Skin epidermis (tissue), 12 donors: ENCODE results near the gene PGC.

Source experiments
- H3K27ac ChIP-seq, 21 experiments: fragments of 200-600 bp; sonication (generic) in 11 of 21; one replicate each; pipeline ENCODE4 v1.5.0; 2020; ENCODE audit warnings: mild to moderate bottlenecking in 3 of 21, inconsistent platforms in 2 of 21, moderate library complexity in 2 of 21
- H3K4me3 ChIP-seq, 7 experiments: fragments of 200-600 bp; sonication (generic) in 2 of 7; one replicate each; pipeline ENCODE4 v1.5.0; 2020; ENCODE audit warnings: inconsistent platforms in 2 of 7, mild to moderate bottlenecking in 2 of 7, moderate library complexity in 1 of 7

PGC gene

DNA sequence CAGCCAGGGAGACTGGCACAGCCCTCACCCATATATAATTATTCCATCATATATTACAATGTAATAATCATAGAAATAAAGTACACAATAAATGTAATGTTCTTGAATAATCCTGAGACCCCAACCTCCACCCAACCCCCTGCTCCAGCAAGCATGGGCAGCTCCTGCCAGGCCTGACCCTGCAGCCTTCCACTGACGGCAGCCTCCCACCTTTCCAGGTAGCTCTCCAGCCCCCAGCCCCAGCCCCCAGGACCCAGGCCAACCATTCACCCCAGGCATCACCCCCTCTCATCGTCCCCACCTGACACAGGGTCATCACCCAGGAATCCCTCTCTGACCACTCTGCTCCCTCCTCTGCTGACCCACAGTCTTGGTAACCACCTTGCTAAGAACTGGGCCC is 26.4 kb downstream of the PGC start:
- Histone ChIP-seq H3K27ac (no peak overlapping the region), H3K4me3 (no peak overlapping the region)

DNA sequence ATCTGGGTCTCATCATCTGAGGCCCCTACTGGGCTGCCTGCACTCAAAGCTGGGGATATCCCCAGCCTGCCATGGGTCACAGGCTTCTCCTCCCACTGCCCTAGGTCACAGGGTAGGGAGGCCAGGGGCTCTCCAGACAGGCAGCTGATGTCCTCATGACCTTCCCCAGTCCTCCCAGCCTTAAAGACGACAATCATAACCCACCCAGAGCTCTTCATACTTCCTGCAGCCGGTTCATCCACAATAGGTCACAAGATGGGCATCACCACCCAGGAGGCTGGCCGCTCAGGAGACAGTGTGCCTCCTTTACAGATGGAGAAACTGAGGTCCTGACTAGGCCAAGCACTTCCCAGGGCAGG is 27.0 kb downstream of the PGC start:
- Histone ChIP-seq H3K27ac (peak overlapping the region in 2 of 21 experiments; percentile 34 to 41), H3K4me3 (no peak overlapping the region)

DNA sequence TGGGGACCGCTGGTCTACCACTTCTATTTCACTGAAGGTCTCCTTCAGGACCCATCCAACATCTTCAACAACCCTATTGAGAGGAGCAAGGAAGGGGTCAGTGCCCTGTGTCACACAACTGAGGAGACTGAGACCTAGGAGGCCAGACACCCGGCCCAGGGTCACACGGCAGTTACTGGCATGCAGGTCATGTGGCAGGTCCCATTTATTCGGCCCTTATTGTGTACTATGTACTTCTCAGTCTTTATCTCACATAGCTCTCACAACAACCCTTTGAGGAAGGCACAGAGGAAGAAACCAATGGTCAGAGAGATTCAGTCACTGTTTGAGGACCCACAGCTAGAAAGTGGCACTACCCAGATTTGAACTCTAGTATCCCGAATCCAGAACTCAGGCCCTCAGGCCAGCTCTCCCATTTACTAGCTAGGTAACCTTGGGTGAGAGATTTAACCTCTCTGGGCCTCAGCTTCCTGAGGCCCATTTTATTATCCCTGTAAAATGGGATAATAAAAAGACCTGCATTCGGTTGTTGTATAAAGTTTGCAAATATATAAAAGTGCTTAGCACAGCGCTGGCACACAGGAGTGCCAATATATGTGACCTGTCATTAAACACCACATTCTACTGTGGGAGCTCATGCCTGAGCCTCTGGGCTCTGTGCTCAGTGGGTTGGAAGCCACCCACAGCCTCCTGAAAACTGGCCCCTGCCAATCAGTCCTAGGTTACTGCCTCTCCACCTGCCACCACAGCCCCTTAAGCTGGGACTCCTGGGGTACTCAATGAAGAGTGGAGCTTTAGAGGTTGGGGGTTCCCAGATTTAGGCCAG is 27.5 kb downstream of the PGC start:
- Histone ChIP-seq H3K27ac (peak overlapping the region in 4 of 21 experiments; percentile 4 to 41 (median 20)), H3K4me3 (no peak overlapping the region)

DNA sequence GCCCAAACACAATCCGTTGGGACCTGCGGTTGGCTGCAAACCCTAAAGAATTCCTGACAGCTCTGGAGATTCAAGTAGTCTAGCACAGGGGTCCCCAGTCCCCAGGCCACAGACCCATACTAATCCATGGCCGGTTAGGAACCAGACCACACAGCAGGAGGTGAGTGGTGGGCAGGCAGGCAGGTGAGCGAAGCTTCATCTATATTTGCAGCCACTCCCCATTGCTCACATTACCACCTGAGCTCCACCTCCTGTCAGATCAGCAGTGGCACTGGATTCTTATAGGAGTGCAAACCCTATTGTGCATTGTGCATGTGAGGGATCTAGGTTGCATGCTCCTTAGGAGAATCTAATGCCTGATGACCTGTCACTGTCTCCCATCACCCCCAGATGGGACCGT is 28.4 kb downstream of the PGC start:
- peak overlapping the region in 4 of 21 experiments; percentile 9 to 27 (median 11) for H3K27ac ChIP-seq
- no peak overlapping the region for H3K4me3 ChIP-seq

DNA sequence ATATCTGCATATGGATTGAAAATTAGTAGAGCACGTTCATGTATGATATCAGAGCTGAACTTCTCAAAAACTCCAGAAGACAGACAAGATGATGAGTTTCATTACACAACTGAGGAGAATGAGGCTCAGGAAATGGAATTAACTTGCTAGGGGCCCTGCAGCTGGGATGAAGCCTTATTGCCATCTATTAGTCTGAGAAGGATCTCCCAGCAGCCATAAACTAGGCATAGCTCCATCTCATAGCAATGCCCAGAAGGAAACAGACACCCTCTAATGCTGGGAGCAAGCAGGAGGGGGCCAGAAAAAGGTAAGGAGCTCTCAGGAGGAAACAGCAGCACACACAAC is 29.8 kb downstream of the PGC start:
- Histone ChIP-seq H3K4me3 (no peak overlapping the region), H3K27ac (peak overlapping the region in 2 of 21 experiments; percentile 23 to 27)

DNA sequence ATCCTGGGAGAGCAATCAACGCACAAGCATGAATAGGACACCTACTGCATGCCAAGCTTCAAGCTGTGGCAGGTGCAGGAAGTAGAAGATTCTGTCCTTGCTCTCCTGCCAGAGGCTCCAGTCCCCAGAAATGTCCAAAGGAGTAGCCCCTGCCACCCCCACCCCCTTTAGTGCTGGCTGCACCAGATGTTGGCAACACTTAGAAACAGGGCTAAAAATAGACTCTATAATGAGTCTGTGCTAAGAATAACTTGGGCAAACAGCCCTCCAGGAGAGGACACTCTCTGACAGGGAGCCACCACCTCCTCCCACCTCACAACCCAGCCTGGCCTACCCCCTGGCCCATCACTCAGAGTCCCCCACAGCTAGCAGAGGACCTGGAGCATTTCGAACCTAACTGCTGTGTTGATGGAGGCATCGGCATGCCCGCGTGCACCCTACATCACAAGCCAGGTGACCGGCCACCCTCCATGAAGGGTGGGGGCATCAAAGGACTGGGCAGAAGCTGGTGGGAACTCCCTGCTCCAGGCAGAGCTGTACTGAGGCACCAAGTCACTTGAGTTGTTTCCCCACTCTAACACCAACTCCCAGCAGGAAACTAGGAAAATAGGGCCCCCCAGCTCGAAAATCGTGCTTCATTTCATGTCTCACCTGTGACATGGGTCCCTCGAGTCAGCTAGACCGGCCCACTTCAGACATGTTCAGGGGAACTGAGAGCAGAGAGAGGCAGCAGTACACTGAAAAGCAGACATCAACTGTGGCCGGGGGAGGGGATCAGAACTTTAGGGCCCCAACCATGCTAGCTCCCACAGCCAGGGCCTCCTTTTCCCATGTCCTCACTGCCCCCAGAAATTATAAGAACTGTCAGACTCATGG is 30.4 kb downstream of the PGC start:
- Histone ChIP-seq H3K4me3 (no peak overlapping the region), H3K27ac (peak overlapping the region in 3 of 21 experiments; percentile 12 to 23 (median 16))

GRCh38 chr6:41715795-41716515 is 31.2 kb downstream of the PGC start:
- Histone ChIP-seq H3K4me3 (no peak overlapping the region), H3K27ac (peak overlapping the region in 2 of 21 experiments; percentile 12 to 23)

DNA sequence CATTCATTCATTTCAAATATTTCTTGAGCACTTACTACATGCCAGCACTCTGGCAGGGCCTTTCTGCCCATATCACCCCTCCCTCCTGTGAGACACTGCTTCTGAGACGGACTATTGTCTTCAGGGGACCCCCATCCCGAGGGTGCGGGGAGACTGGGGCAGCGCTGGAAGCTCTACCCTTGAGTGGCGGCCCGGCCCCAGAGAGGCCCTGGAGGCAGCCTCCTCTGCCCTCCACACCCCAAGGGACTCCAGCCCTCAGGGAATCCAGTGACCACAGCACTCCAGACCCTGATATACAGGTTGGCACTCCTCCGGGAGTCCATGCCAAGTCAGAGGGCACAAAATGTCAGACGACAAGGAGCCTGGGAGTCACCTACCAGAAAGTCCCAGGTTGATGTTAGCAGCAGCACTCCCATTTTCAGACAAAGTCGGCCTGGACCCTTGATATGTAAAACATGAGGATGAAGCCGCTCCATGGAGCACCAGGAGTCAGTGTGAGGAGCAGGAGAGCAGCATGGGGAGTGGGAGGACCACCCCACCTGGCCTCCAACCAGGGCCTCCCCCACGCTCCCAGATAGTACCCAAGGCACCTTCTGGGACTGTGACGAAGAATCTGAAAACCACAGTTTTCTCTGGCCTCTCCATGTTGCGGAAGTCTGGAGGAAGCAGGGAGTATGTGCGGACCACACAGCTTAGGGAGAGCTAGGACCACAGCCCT is 32.5 kb downstream of the PGC start:
- H3K4me3 ChIP-seq, result no peak overlapping the region
- H3K27ac ChIP-seq, result peak overlapping the region in 6 of 21 experiments; percentile 8 to 76 (median 52)

DNA sequence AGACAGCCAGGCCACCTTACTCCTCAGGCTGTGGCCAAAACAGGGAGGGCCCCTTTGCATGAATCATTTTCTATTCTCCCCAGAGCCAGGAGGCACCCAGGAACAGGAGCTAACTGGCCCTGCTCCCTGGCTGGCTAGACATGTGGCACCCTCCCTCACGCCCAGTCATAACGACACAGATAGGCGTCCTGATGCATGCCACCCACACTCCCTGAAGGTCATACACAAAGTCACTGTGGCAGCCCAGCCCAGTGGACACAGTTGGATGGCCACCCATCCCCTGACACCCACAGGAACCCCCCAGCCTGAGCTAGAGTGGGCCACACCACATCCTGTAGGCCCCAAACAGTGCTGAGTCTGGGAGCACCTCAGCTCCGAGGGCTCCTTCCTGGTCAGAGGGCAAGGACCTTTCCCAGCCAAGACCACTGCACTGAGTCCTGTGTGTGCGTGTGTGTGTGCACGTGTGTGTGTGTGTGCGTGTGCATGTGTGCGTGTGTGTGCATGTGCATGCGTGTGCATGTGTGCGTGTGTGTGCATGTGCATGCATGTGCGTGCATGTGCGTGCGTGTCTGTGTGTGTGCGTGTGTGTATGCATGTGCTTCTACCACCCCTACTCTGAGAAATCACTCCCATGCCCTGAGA is 33.4 kb downstream of the PGC start:
- Histone ChIP-seq H3K4me3 (no peak overlapping the region), H3K27ac (peak overlapping the region in 11 of 21 experiments; percentile 16 to 87 (median 62))

DNA sequence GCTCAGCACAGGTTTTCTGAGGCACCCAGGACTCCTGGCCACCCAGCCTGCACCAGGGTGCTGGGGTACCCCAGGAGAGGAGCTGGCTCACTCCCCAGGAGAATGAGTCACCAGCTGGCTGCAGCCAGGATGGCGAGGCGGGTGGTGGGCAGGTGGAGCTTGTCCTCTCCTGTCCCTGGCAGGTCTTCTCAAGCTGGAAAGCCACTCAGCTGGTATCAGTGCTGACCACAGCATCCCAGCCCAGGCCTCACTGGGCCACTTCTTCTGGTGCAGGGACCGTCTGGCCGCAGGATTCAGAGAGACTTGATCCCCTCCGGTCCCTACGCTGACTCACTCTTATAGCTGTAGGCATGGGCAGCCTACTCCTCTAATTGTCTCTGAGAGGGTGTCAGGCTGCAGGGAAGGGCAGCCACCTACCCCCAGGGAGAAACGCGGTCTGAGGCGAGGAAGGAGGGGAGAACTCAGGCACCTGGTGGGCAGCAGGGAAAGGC is 34.0 kb downstream of the PGC start:
- no peak overlapping the region for H3K4me3 ChIP-seq
- peak overlapping the region in 13 of 21 experiments; percentile 14 to 87 (median 59) for H3K27ac ChIP-seq

DNA sequence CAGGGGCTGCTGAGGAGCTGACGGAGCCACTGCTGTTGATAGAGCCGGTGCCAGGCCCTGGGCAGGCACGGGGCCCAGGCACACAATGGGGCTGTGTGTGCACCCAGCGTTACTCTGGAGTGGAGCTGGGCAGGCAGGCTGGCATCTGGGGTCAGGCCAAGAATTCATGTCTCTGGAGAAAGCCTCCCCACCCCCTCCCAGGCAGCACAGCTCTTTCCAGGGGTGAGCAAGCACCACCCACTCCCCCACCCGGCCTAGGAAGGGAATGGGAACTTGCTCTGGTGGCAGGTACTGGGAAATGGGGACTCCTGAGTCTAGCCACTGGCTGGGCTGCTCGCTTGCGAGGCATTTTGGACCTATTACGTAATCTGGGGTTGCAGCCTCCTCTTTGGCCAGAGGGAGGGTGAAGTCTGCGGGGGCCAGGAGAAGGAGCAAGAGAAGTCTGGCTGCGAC is 34.5 kb downstream of the PGC start:
- H3K27ac ChIP-seq, result peak overlapping the region in 14 of 21 experiments; percentile 7 to 87 (median 54)
- H3K4me3 ChIP-seq, result no peak overlapping the region

GRCh38 chr6:41711323-41712038 is 35.7 kb downstream of the PGC start:
- H3K27ac ChIP-seq, result peak overlapping the region in 8 of 21 experiments; percentile 23 to 87 (median 65)

GRCh38 chr6:41709375-41709774 is 37.8 kb downstream of the PGC start:
- Histone ChIP-seq H3K4me3 (no peak overlapping the region), H3K27ac (no peak overlapping the region)

More at GRCh38 chr6:41711323-41712038, 35.7 kb downstream of the PGC start:
- H3K4me3 ChIP-seq, result no peak overlapping the region

DNA sequence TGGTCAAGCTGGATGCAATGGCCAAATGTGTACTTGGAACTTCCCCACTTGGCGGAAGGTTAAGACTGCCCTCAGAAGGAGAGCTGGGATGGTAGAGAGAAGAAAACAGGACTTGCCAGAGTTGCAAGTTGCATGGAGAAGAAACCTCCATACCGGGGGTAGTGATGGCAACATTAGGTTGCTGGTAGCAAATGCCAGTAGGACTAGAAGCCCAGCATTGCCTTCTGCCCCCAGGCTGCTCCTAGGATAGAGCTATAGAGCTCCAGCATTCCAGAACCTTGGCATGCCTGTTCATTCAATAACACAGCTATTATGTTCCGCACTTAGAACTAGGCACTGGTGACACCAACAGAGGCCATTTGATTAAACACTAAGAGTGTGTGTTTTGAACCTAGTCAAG is 38.3 kb downstream of the PGC start:
- peak overlapping the region in 6 of 21 experiments; percentile 29 to 85 (median 68) for H3K27ac ChIP-seq
- H3K4me3 ChIP-seq, result no peak overlapping the region

GRCh38 chr6:41707565-41708200 is 39.5 kb downstream of the PGC start:
- Histone ChIP-seq H3K4me3 (no peak overlapping the region), H3K27ac (peak overlapping the region in 20 of 21 experiments; percentile 0 to 85 (median 76))

GRCh38 chr6:41706876-41707564 is 40.2 kb downstream of the PGC start:
- Histone ChIP-seq H3K4me3 (no peak overlapping the region), H3K27ac (peak overlapping the region in 20 of 21 experiments; percentile 48 to 85 (median 77))
